Motor neuron (in vitro differentiated cells): ENCODE results near the gene UNC79. TPM values are rescaled to one million over a fixed set of nuclear protein-coding genes. Genes with fewer than 3 reads are reported as not detected.

Experiments used
- ATAC-seq, 8 experiments: fragments of 200-7000 bp; cut with Tn5 transposase; replicated peaks in 6 of 8; 2 replicates each; pipeline ENCODE4 v1.8.0; 2021; ENCODE audit warnings: mild to moderate bottlenecking in 8 of 8, moderate library complexity in 8 of 8
- H3K27ac ChIP-seq, 2 donors: fragments of 250-450 bp; sonication (Bioruptor Pico); 2 replicates each; pipeline ENCODE4 v1.9.0; 2021; ENCODE audit warnings: antibody characterized with exemption in 2 of 2, mild to moderate bottlenecking in 2 of 2, moderate library complexity in 1 of 2
- H3K4me1 ChIP-seq, 2 donors: fragments of 250-450 bp; sonication (Bioruptor Pico); replicated peaks in 1 of 2; 2 replicates each; pipeline ENCODE4 v1.6.1; 2021; ENCODE audit warnings: antibody characterized with exemption in 2 of 2, mild to moderate bottlenecking in 2 of 2, moderate library complexity in 1 of 2
- H3K4me3 ChIP-seq, 5 donors: fragments of 250-450 bp; sonication (Bioruptor Pico); 2 replicates each; pipeline ENCODE4 v1.9.0; 2021; ENCODE audit warnings: antibody characterized with exemption in 5 of 5, mild to moderate bottlenecking in 5 of 5, moderate library complexity in 4 of 5
- WGBS, 10 experiments: fragments of 450-650 bp; shearing (Covaris generic); methylation state at CpG; one replicate each; pipeline ENCODE4 v1.0.0; 2022; 5-methylcytosine and 5-hydroxymethylcytosine counted together
- in situ Hi-C, 9 experiments: fragments of 400-800 bp; cut with MboI; loops; one replicate each; pipeline ENCODE4 v1.15.0; 2021; ENCODE audit warnings: low sequenced_read_pairs in 9 of 9, low pct_unique_long_range_greater_than_20kb in 2 of 9; ENCODE audit not compliant: unreplicated experiment in 9 of 9
- total RNA-seq, 8 experiments: library from RNA; unstranded; fragments of 300-600 nt; gene quantifications; 2 replicates each; pipeline versions ENCODE4 v1.2.3 to v1.2.4, GENCODE V29; 2022

Gene UNC79
- total RNA-seq, 8 experiments from 2014 or later: 0.31 to 16.8 (median 7.2) TPM

- ATAC-seq: peak in 1 of 8 experiments; percentile 51
- no peak overlapping the region for H3K27ac ChIP-seq
- in situ Hi-C loops: loop anchor here in 2 of 9 experiments (25.0 kb wide), 1 partner anchor 300 kb away; no protein-coding TSS in a partner anchor
- H3K4me1 ChIP-seq: no peaks in the 10 kb centered on the region
- WGBS, 10 experiments: 17 to 100% (median 83%) methylated on average over 1 to 2 of the region's 8 CpGs; no CpG with 5 or more reads in 5 of the 10 experiments
- no peak overlapping the region for H3K4me3 ChIP-seq
Measured at GRCh38 chr14:93536945-93537344, 106.2 kb downstream of the UNC79 start.

DNA sequence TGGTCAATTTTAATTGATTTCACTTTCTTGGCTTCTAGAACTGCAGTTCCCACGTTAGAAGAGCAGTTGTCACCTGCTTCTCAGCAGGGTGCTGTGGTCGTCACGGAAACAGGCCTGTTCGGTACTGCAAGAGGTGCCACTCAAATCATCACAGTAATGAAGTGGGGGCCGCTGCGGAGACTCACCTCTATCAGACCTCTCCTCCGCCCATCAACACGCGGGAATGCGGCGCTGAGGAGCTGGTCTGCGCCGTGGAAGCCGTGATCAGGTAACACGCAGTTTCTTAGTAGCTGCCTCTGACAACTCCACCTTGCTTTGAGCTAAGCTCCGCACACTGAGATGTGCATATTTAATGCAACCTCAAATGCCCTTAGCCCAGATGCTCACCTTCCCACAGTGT lies 107.2 kb downstream of the UNC79 start:
- H3K4me1 ChIP-seq: no peaks in the 10 kb centered on the region
- no peak overlapping the region for H3K27ac ChIP-seq
- WGBS, 10 experiments: 20 to 97% (median 79%) methylated on average over 1 to 5 of the region's 16 CpGs; no CpG with 5 or more reads in 4 of the 10 experiments
- no peak for ATAC-seq
- in situ Hi-C loops: loop anchor here in 2 of 9 experiments (25.0 kb wide), 1 partner anchor 301 kb away; no protein-coding TSS in a partner anchor
- no peak overlapping the region for H3K4me3 ChIP-seq

DNA sequence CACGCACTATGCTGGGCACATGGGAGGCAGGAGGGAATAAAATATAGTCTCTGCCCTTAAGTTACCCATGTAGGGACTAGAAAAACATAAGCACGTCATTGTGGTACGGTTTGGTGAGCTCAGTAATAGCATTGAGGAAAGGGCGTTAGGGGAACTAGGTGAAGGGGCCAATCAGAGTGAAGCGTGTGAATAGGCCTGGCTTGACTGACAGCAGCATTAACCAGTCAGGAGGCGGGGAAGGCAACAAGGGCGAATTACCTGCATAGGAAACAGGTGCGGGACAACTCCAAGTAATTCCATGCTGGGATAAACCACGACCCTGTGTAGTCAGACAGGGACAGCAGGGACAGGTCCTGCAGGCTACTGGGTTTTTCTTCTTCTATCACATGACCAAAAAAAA lies 107.7 kb downstream of the UNC79 start:
- in situ Hi-C loops: loop anchor here in 2 of 9 experiments (25.0 kb wide), 1 partner anchor 301 kb away; no protein-coding TSS in a partner anchor
- no peak overlapping the region for H3K27ac ChIP-seq
- no peak overlapping the region for H3K4me3 ChIP-seq
- peak in 1 of 8 experiments; percentile 20 for ATAC-seq
- H3K4me1 ChIP-seq: no peaks in the 10 kb centered on the region
- WGBS, 10 experiments: 61 to 100% (median 97%) methylated on average over 1 to 9 of the region's 9 CpGs; no CpG with 5 or more reads in 1 of the 10 experiments

GRCh38 chr14:93540235-93540634 lies 109.5 kb downstream of the UNC79 start:
- no peak overlapping the region for H3K27ac ChIP-seq
- in situ Hi-C loops: loop anchor here in 2 of 9 experiments (25.0 kb wide), 1 partner anchor 303 kb away; no protein-coding TSS in a partner anchor
- H3K4me3 ChIP-seq: no peak overlapping the region
- no peak for ATAC-seq
- no peaks in the 10 kb centered on the region for H3K4me1 ChIP-seq
- 43 to 90% (median 80%) methylated on average over 1 of the region's 1 CpG; no CpG with 5 or more reads in 3 of the 10 experiments for WGBS, 10 experiments

- H3K4me3 ChIP-seq: no peak overlapping the region
- peak in 3 of 8 experiments; percentile 20 to 40 (median 34) for ATAC-seq
- in situ Hi-C loops: loop anchor here in 2 of 9 experiments (25.0 kb wide), 1 partner anchor 306 kb away; no protein-coding TSS in a partner anchor
- no peaks in the 10 kb centered on the region for H3K4me1 ChIP-seq
- H3K27ac ChIP-seq: no peak overlapping the region
Measured at GRCh38 chr14:93543766-93544165, 113.0 kb downstream of the UNC79 start.

GRCh38 chr14:93544212-93544611 lies 113.5 kb downstream of the UNC79 start:
- Histone ChIP-seq H3K27ac (no peak overlapping the region), H3K4me3 (no peak overlapping the region), H3K4me1 (no peaks in the 10 kb centered on the region)
- no peak for ATAC-seq
- in situ Hi-C loops: loop anchor here in 2 of 9 experiments (25.0 kb wide), 1 partner anchor 307 kb away; no protein-coding TSS in a partner anchor
- 10 to 94% (median 75%) methylated on average over 1 to 3 of the region's 3 CpGs; no CpG with 5 or more reads in 1 of the 10 experiments for WGBS, 10 experiments

GRCh38 chr14:93546642-93547041 lies 115.9 kb downstream of the UNC79 start:
- in situ Hi-C loops: loop anchor here in 2 of 9 experiments (25.0 kb wide), 1 partner anchor 309 kb away; no protein-coding TSS in a partner anchor

DNA sequence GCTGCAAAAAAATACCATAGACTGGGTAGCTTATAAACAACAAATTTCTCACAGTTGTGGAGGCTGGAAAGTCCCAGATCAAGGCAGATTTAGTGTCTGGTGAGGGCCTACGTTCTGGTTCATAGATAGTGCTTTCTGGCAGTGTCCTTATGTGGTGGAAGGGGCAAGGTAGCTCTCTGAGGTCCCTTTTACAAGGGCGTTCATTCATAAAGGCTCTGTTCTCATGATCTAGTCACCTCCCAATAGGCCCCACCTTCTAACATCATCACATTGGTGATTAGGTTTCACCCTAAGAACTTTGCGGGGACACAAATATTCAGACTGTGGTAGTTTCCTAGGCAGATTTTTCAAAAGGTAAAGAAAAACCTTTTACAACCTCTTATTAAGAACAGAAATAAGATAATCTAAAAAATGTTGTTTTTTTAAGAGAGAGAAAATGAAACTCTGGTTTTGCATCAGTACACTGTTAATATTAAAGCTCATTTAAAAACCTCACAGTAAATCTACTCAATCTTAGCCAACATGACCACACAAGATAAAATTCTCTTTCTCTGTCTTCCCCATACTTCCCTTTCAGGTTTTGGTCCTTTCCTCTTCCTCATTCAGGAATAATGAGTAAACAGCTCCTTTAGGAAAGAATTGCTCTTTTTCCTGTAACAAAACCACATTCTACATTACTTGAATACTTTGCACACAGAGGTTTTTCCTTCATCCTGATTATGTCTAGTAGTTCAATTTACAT lies 117.5 kb downstream of the UNC79 start:
- 0 to 100% (median 80%) methylated on average over 1 to 3 of the region's 3 CpGs; no CpG with 5 or more reads in 1 of the 10 experiments for WGBS, 10 experiments
- in situ Hi-C loops: loop anchor here in 2 of 9 experiments (25.0 kb wide), 1 partner anchor 311 kb away; no protein-coding TSS in a partner anchor

More at GRCh38 chr14:93546642-93547041, 115.9 kb downstream of the UNC79 start:
- Histone ChIP-seq H3K27ac (no peak overlapping the region), H3K4me3 (no peak overlapping the region), H3K4me1 (no peaks in the 10 kb centered on the region)
- ATAC-seq: no peak
- 0 to 80% (median 30%) methylated on average over 1 of the region's 1 CpG; no CpG with 5 or more reads in 1 of the 10 experiments for WGBS, 10 experiments

GRCh38 chr14:93549595-93549994 lies 118.9 kb downstream of the UNC79 start:
- Histone ChIP-seq H3K27ac (no peak overlapping the region), H3K4me3 (no peak overlapping the region), H3K4me1 (no peaks in the 10 kb centered on the region)
- ATAC-seq: peak in 3 of 8 experiments; percentile 25 to 77 (median 65)
- in situ Hi-C loops: loop anchor here in 2 of 9 experiments (25.0 kb wide), 1 partner anchor 312 kb away; no protein-coding TSS in a partner anchor

More for the DNA sequence above, 117.5 kb downstream of the UNC79 start:
- H3K4me1 ChIP-seq: no peaks in the 10 kb centered on the region
- no peak for ATAC-seq
- H3K27ac ChIP-seq: no peak overlapping the region
- H3K4me3 ChIP-seq: no peak overlapping the region

- WGBS, 10 experiments: 37 to 90% (median 66%) methylated on average over 1 to 7 of the region's 9 CpGs; no CpG with 5 or more reads in 3 of the 10 experiments
- no peak overlapping the region for H3K4me3 ChIP-seq
- no peak overlapping the region for H3K27ac ChIP-seq
- ATAC-seq: no peak
- in situ Hi-C loops: no loop called here
- H3K4me1 ChIP-seq: no peaks in the 10 kb centered on the region
Measured at GRCh38 chr14:93564918-93565317, 134.2 kb downstream of the UNC79 start.

DNA sequence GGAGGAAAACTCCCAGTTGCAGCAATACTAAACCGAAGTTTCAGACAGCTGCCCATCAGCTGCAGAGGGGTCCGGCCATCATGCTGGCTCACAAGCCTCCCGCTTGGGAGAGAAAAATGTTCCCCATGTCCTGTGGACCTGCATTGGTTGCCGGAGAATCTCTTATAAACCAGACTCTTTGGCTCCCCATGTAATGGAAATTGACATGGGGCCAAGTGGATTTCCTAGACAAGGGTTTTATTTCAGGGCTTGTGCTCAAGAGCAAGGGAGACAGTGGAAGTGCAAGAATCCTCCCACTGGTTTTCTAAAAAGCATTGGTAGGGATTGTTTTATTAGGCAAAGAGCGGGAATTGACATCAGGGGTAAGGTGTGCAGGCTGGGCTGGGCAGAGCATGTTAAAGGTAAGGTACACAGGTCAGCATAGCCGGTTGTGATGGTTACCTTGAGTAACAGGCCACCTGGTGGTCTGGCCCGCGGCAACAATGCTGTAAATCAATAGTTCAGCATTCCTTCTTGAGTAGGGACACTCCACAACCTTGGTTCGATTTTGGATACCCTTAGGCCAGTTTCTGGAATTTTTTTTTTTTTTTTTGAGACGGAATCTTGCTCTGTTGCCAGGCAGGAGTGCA lies 135.4 kb downstream of the UNC79 start:
- Histone ChIP-seq H3K4me1 (no peaks in the 10 kb centered on the region), H3K27ac (no peak overlapping the region), H3K4me3 (no peak overlapping the region)
- no peak for ATAC-seq
- WGBS, 10 experiments: 0 to 93% (median 77%) methylated on average over 1 to 6 of the region's 10 CpGs; no CpG with 5 or more reads in 2 of the 10 experiments
- in situ Hi-C loops: no loop called here

- in situ Hi-C loops: no loop called here
- H3K4me3 ChIP-seq: no peak overlapping the region
- 20 to 100% (median 64%) methylated on average over 2 to 5 of the region's 5 CpGs for WGBS, 10 experiments
- H3K4me1 ChIP-seq: no peaks in the 10 kb centered on the region
- H3K27ac ChIP-seq: no peak overlapping the region
- ATAC-seq: no peak
Measured at GRCh38 chr14:93571275-93571674, 140.5 kb downstream of the UNC79 start.

DNA sequence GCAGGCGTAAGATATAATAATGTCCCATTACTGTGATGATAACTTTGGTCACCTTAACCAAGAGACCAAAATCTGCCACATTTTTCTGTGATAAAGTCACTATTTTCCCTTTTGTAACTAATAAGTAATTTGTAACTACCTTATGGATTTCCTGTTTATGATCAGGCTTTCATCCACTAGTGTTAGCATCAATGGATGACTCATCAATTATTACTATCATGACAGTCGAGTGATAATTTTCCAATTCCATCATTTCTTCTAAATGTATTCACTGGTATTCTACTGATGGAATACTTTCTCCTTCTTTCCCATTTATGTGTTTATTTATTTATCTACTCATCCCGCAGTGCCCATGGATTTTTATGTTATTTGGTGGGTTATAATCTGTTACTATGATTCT lies 148.4 kb downstream of the UNC79 start:
- in situ Hi-C loops: no loop called here
- Histone ChIP-seq H3K4me1 (no peaks in the 10 kb centered on the region), H3K27ac (no peak overlapping the region), H3K4me3 (no peak overlapping the region)
- 38 to 100% (median 90%) methylated on average over 2 to 3 of the region's 3 CpGs; no CpG with 5 or more reads in 2 of the 10 experiments for WGBS, 10 experiments
- no peak for ATAC-seq
